ENCODE data around the gene PDZD7.

Gene PDZD7

GRCh38 chr10:101021692-101022251 is 9.2 kb downstream of the PDZD7 start:
- Histone ChIP-seq H3K27me3 (ENCODE audit: control insufficient read depth, insufficient read depth, low read length) (peaks cover 35% of the 10 kb centered on the region), H3K36me3 (ENCODE audit: control insufficient read depth, insufficient read depth, low read length) (peaks cover 2% of the 10 kb centered on the region), H3K9me3 (ENCODE audit: control insufficient read depth, insufficient read depth, low read length) (no peaks in the 10 kb centered on the region), H3K4me1 (ENCODE audit: control insufficient read depth, insufficient read depth, low read length) (no peaks in the 10 kb centered on the region), H3K4me3 (ENCODE audit: low read depth, low read length) (no peak overlapping the region), H3K9ac (ENCODE audit: low read depth, low read length) (no peak overlapping the region)

GRCh38 chr10:101021239-101021638 is 9.7 kb downstream of the PDZD7 start:
- H3K9ac ChIP-seq (ENCODE audit: low read depth, low read length), result no peak overlapping the region
- H3K9me3 ChIP-seq (ENCODE audit: control insufficient read depth, insufficient read depth, low read length), result no peaks in the 10 kb centered on the region
- no peak overlapping the region for H3K4me3 ChIP-seq (ENCODE audit: low read depth, low read length)
- H3K4me1 ChIP-seq (ENCODE audit: control insufficient read depth, insufficient read depth, low read length), result no peaks in the 10 kb centered on the region
- peaks cover 2% of the 10 kb centered on the region for H3K36me3 ChIP-seq (ENCODE audit: control insufficient read depth, insufficient read depth, low read length)
- H3K27me3 ChIP-seq (ENCODE audit: control insufficient read depth, insufficient read depth, low read length), result peaks cover 40% of the 10 kb centered on the region

- Histone ChIP-seq H3K36me3 (ENCODE audit: control insufficient read depth, insufficient read depth, low read length) (peaks cover 2% of the 10 kb centered on the region), H3K4me3 (ENCODE audit: low read depth, low read length) (no peak overlapping the region), H3K9ac (ENCODE audit: low read depth, low read length) (no peak overlapping the region), H3K4me1 (ENCODE audit: control insufficient read depth, insufficient read depth, low read length) (no peaks in the 10 kb centered on the region), H3K27me3 (ENCODE audit: control insufficient read depth, insufficient read depth, low read length) (peaks cover 44% of the 10 kb centered on the region), H3K9me3 (ENCODE audit: control insufficient read depth, insufficient read depth, low read length) (no peaks in the 10 kb centered on the region)
Observed at GRCh38 chr10:101020427-101021075, 10.4 kb downstream of the PDZD7 start.

- Histone ChIP-seq H3K9ac (ENCODE audit: low read depth, low read length) (no peak overlapping the region), H3K4me1 (ENCODE audit: control insufficient read depth, insufficient read depth, low read length) (no peaks in the 10 kb centered on the region), H3K27me3 (ENCODE audit: control insufficient read depth, insufficient read depth, low read length) (peaks cover 55% of the 10 kb centered on the region), H3K36me3 (ENCODE audit: control insufficient read depth, insufficient read depth, low read length) (peaks cover 2% of the 10 kb centered on the region), H3K4me3 (ENCODE audit: low read depth, low read length) (no peak overlapping the region), H3K9me3 (ENCODE audit: control insufficient read depth, insufficient read depth, low read length) (no peaks in the 10 kb centered on the region)
Observed at GRCh38 chr10:101019440-101019703, 11.6 kb downstream of the PDZD7 start.

GRCh38 chr10:101018600-101019439 is 12.1 kb downstream of the PDZD7 start:
- no peak overlapping the region for H3K9ac ChIP-seq (ENCODE audit: low read depth, low read length)

GRCh38 chr10:101018118-101018599 is 12.8 kb downstream of the PDZD7 start:
- Histone ChIP-seq H3K4me3 (ENCODE audit: low read depth, low read length) (peak overlapping the region; percentile 53), H3K27me3 (ENCODE audit: control insufficient read depth, insufficient read depth, low read length) (peaks cover 55% of the 10 kb centered on the region)

More at GRCh38 chr10:101018600-101019439, 12.1 kb downstream of the PDZD7 start:
- Histone ChIP-seq H3K27me3 (ENCODE audit: control insufficient read depth, insufficient read depth, low read length) (peaks cover 55% of the 10 kb centered on the region), H3K4me3 (ENCODE audit: low read depth, low read length) (peak overlapping the region; percentile 53), H3K4me1 (ENCODE audit: control insufficient read depth, insufficient read depth, low read length) (no peaks in the 10 kb centered on the region), H3K36me3 (ENCODE audit: control insufficient read depth, insufficient read depth, low read length) (peaks cover 2% of the 10 kb centered on the region), H3K9me3 (ENCODE audit: control insufficient read depth, insufficient read depth, low read length) (no peaks in the 10 kb centered on the region)

GRCh38 chr10:101016814-101017213 is 14.1 kb downstream of the PDZD7 start:
- H3K36me3 ChIP-seq (ENCODE audit: control insufficient read depth, insufficient read depth, low read length), result peaks cover 2% of the 10 kb centered on the region
- H3K4me3 ChIP-seq (ENCODE audit: low read depth, low read length), result no peak overlapping the region
- H3K9ac ChIP-seq (ENCODE audit: low read depth, low read length), result no peak overlapping the region
- H3K9me3 ChIP-seq (ENCODE audit: control insufficient read depth, insufficient read depth, low read length), result no peaks in the 10 kb centered on the region
- no peaks in the 10 kb centered on the region for H3K4me1 ChIP-seq (ENCODE audit: control insufficient read depth, insufficient read depth, low read length)
- H3K27me3 ChIP-seq (ENCODE audit: control insufficient read depth, insufficient read depth, low read length), result peaks cover 55% of the 10 kb centered on the region

More at GRCh38 chr10:101018118-101018599, 12.8 kb downstream of the PDZD7 start:
- H3K4me1 ChIP-seq (ENCODE audit: control insufficient read depth, insufficient read depth, low read length), result no peaks in the 10 kb centered on the region
- peaks cover 2% of the 10 kb centered on the region for H3K36me3 ChIP-seq (ENCODE audit: control insufficient read depth, insufficient read depth, low read length)
- H3K9ac ChIP-seq (ENCODE audit: low read depth, low read length), result no peak overlapping the region
- H3K9me3 ChIP-seq (ENCODE audit: control insufficient read depth, insufficient read depth, low read length), result no peaks in the 10 kb centered on the region

GRCh38 chr10:101015582-101015973 is 15.4 kb downstream of the PDZD7 start:
- H3K9ac ChIP-seq (ENCODE audit: low read depth, low read length), result no peak overlapping the region
- no peak overlapping the region for H3K4me3 ChIP-seq (ENCODE audit: low read depth, low read length)
- H3K4me1 ChIP-seq (ENCODE audit: control insufficient read depth, insufficient read depth, low read length), result no peaks in the 10 kb centered on the region
- H3K9me3 ChIP-seq (ENCODE audit: control insufficient read depth, insufficient read depth, low read length), result no peaks in the 10 kb centered on the region
- peaks cover 53% of the 10 kb centered on the region for H3K27me3 ChIP-seq (ENCODE audit: control insufficient read depth, insufficient read depth, low read length)
- H3K36me3 ChIP-seq (ENCODE audit: control insufficient read depth, insufficient read depth, low read length), result no peaks in the 10 kb centered on the region

- Histone ChIP-seq H3K27me3 (ENCODE audit: control insufficient read depth, insufficient read depth, low read length) (peaks cover 51% of the 10 kb centered on the region), H3K36me3 (ENCODE audit: control insufficient read depth, insufficient read depth, low read length) (no peaks in the 10 kb centered on the region), H3K9me3 (ENCODE audit: control insufficient read depth, insufficient read depth, low read length) (no peaks in the 10 kb centered on the region), H3K9ac (ENCODE audit: low read depth, low read length) (no peak overlapping the region), H3K4me1 (ENCODE audit: control insufficient read depth, insufficient read depth, low read length) (no peaks in the 10 kb centered on the region), H3K4me3 (ENCODE audit: low read depth, low read length) (no peak overlapping the region)
Observed at GRCh38 chr10:101014966-101015581, 15.9 kb downstream of the PDZD7 start.

GRCh38 chr10:101014230-101014884 is 16.6 kb downstream of the PDZD7 start:
- Histone ChIP-seq H3K27me3 (ENCODE audit: control insufficient read depth, insufficient read depth, low read length) (peaks cover 45% of the 10 kb centered on the region), H3K9me3 (ENCODE audit: control insufficient read depth, insufficient read depth, low read length) (no peaks in the 10 kb centered on the region), H3K9ac (ENCODE audit: low read depth, low read length) (no peak overlapping the region), H3K36me3 (ENCODE audit: control insufficient read depth, insufficient read depth, low read length) (no peaks in the 10 kb centered on the region), H3K4me1 (ENCODE audit: control insufficient read depth, insufficient read depth, low read length) (no peaks in the 10 kb centered on the region), H3K4me3 (ENCODE audit: low read depth, low read length) (no peak overlapping the region)

GRCh38 chr10:101013365-101013825 is 17.5 kb downstream of the PDZD7 start:
- no peak overlapping the region for H3K9ac ChIP-seq (ENCODE audit: low read depth, low read length)

More at GRCh38 chr10:101013365-101013825, 17.5 kb downstream of the PDZD7 start:
- H3K27me3 ChIP-seq (ENCODE audit: control insufficient read depth, insufficient read depth, low read length), result peaks cover 37% of the 10 kb centered on the region
- no peaks in the 10 kb centered on the region for H3K9me3 ChIP-seq (ENCODE audit: control insufficient read depth, insufficient read depth, low read length)
- no peak overlapping the region for H3K4me3 ChIP-seq (ENCODE audit: low read depth, low read length)
- no peaks in the 10 kb centered on the region for H3K36me3 ChIP-seq (ENCODE audit: control insufficient read depth, insufficient read depth, low read length)
- no peaks in the 10 kb centered on the region for H3K4me1 ChIP-seq (ENCODE audit: control insufficient read depth, insufficient read depth, low read length)

All from iPS-15b (cell line).